SK-N-SH (cell line): Measurements from ENCODE around the gene KIF9. TPM values are rescaled to one million over a fixed set of nuclear protein-coding genes. Genes with fewer than 3 reads are reported as not detected.

Source experiments
- CTCF ChIA-PET: fragments of 300-600, 350-600 bp; formaldehyde crosslinking; extraction: SDS; loops from one replicate; lab custom pipeline; 2021; lab: Yijun Ruan, JAX
- POLR2A ChIA-PET: fragments of 350-600 bp; sonication (Branson Sonifier 250); formaldehyde crosslinking; extraction: SDS; loops from one replicate; lab custom pipeline; 2020; ENCODE audit warnings: antibody characterized with exemption, inconsistent platforms; lab: Yijun Ruan, JAX
- DNase-seq: peaks from one replicate; pipeline ENCODE4 v3.0.0; 2012
- H2AFZ ChIP-seq: fragments of 200-600 bp; sonication (generic); 2 replicates; pipeline ENCODE4 v1.8.1; 2016; ENCODE audit warnings: antibody characterized with exemption, mild to moderate bottlenecking, low read depth
- H3F3A ChIP-seq: fragments of 200-600 bp; sonication (generic); replicated peaks from 2 replicates; pipeline ENCODE3; 2016; ENCODE audit warnings: antibody characterized with exemption, mild to moderate bottlenecking; ENCODE audit not compliant: insufficient read depth
- H3K27ac ChIP-seq, 2 experiments: fragments of 200-500 bp in 1 of 2; fragments of 200-600 bp in 1 of 2; sonication (Bioruptor generic) in 1 of 2; sonication (generic), shearing (Covaris generic) in 1 of 2; 2 replicates each; pipeline versions ENCODE4 v1.5.1 to v1.6.1; 2014 to 2016; ENCODE audit warnings: low read depth in 2 of 2, inconsistent platforms in 1 of 2, low read length in 1 of 2, mild to moderate bottlenecking in 1 of 2, mixed read lengths in 1 of 2
- H3K27me3 ChIP-seq: fragments of 200-600 bp; sonication (generic), shearing (Covaris generic); 2 replicates; pipeline ENCODE4 v1.6.1; 2016; ENCODE audit warnings: mixed run types; ENCODE audit not compliant: insufficient read depth
- H3K36me3 ChIP-seq, 2 experiments: fragments of 200-500 bp in 1 of 2; fragments of 200-600 bp in 1 of 2; sonication (Bioruptor generic) in 1 of 2; sonication (generic) in 1 of 2; replicated peaks in 1 of 2; 2 replicates each; pipeline versions ENCODE3 to v1.5.1; 2014 to 2016; ENCODE audit warnings: low read length in 1 of 2, mild to moderate bottlenecking in 1 of 2; ENCODE audit not compliant: insufficient read depth in 2 of 2, control insufficient read depth in 1 of 2
- H3K4me1 ChIP-seq, 2 experiments: fragments of 200-500 bp in 1 of 2; fragments of 200-600 bp in 1 of 2; sonication (Bioruptor generic) in 1 of 2; sonication (generic), shearing (Covaris generic) in 1 of 2; 2 replicates each; pipeline versions ENCODE4 v1.5.1 to v1.6.1; 2014 to 2016; ENCODE audit warnings: low read depth in 1 of 2, low read length in 1 of 2, mixed run types in 1 of 2; ENCODE audit not compliant: insufficient read depth in 2 of 2, control insufficient read depth in 1 of 2
- H3K4me2 ChIP-seq: fragments of 200-600 bp; sonication (generic), shearing (Covaris generic); 2 replicates; pipeline ENCODE4 v1.6.1; 2017; ENCODE audit warnings: mixed run types
- H3K4me3 ChIP-seq, 2 experiments: fragments of 200-500 bp in 1 of 2; fragments of 200-600 bp in 1 of 2; sonication (Bioruptor generic) in 1 of 2; sonication (generic), shearing (Covaris generic) in 1 of 2; 2 replicates each; pipeline versions ENCODE4 v1.5.1 to v1.8.1; 2014 to 2016; ENCODE audit warnings: low read depth in 2 of 2, inconsistent platforms in 1 of 2, low read length in 1 of 2, mild to moderate bottlenecking in 1 of 2, mixed read lengths in 1 of 2, moderate library complexity in 1 of 2
- H3K79me2 ChIP-seq: fragments of 200-600 bp; sonication (generic); 2 replicates; pipeline ENCODE4 v1.8.1; 2017; ENCODE audit warnings: mild to moderate bottlenecking; ENCODE audit not compliant: insufficient read depth
- H3K9ac ChIP-seq: fragments of 200-600 bp; sonication (generic); 2 replicates; pipeline ENCODE4 v1.6.1; 2017; ENCODE audit warnings: mixed run types
- H3K9me2 ChIP-seq: fragments of 200-600 bp; sonication (generic); 2 replicates; pipeline ENCODE4 v1.6.1; 2017; ENCODE audit warnings: mixed run types
- H3K9me3 ChIP-seq: fragments of 200-600 bp; sonication (generic); 2 replicates; pipeline ENCODE4 v1.6.1; 2017; ENCODE audit warnings: mixed run types, mild to moderate bottlenecking, moderate library complexity
- H4K20me1 ChIP-seq: fragments of 200-600 bp; sonication (generic); 2 replicates; pipeline ENCODE4 v1.6.1; 2017; ENCODE audit warnings: mild to moderate bottlenecking, mixed run types; ENCODE audit not compliant: insufficient read depth
- CTCF ChIP-seq: fragments of 200-600 bp; sonication (generic); IDR thresholded peaks from 2 replicates; pipeline ENCODE4 v1.6.1; 2017; ENCODE audit warnings: antibody characterized with exemption, mild to moderate bottlenecking, moderate library complexity
- ELF1 ChIP-seq: IDR thresholded peaks from 2 replicates; pipeline ENCODE4 v1.4.0; 2012
- EZH2phosphoT487 ChIP-seq: fragments of 200-600 bp; sonication (generic); IDR thresholded peaks from 2 replicates; pipeline ENCODE4 v1.6.1; 2017; ENCODE audit warnings: low read depth, mixed run types, mild to moderate bottlenecking, antibody characterized with exemption, moderate library complexity, borderline replicate concordance
- FOXM1 ChIP-seq: IDR thresholded peaks from 2 replicates; pipeline ENCODE4 v1.4.0; 2012; ENCODE audit warnings: low read depth, mild to moderate bottlenecking
- GABPA ChIP-seq: IDR thresholded peaks from 2 replicates; pipeline ENCODE4 v1.4.0; 2012; ENCODE audit warnings: low read depth, mild to moderate bottlenecking
- IRF3 ChIP-seq: fragments of 150-350 bp; IDR thresholded peaks from 2 replicates; pipeline ENCODE4 v1.6.1; 2016; ENCODE audit warnings: mild to moderate bottlenecking, low read depth, low read length
- MAX ChIP-seq: IDR thresholded peaks from 2 replicates; pipeline ENCODE4 v1.4.0; 2012; ENCODE audit warnings: low read depth
- NFIC ChIP-seq: IDR thresholded peaks from 2 replicates; pipeline ENCODE4 v1.4.0; 2012; ENCODE audit warnings: borderline replicate concordance
- NRF1 ChIP-seq: IDR thresholded peaks from 2 replicates; pipeline ENCODE4 v1.6.1; 2012; ENCODE audit warnings: low read depth, mild to moderate bottlenecking, low read length
- PBX3 ChIP-seq: IDR thresholded peaks from 2 replicates; pipeline ENCODE4; 2012
- RAD21 ChIP-seq: IDR thresholded peaks from 2 replicates; pipeline ENCODE4 v1.6.1; 2012; ENCODE audit warnings: mild to moderate bottlenecking, low read length
- RXRA ChIP-seq: IDR thresholded peaks from 2 replicates; pipeline ENCODE4 v1.4.0; 2012; ENCODE audit warnings: low read depth, mild to moderate bottlenecking, borderline replicate concordance
- SIN3A ChIP-seq: IDR thresholded peaks from 2 replicates; pipeline ENCODE4 v1.6.1; 2012; ENCODE audit warnings: low read depth, mild to moderate bottlenecking, low read length, moderate library complexity, borderline replicate concordance
- SMC3 ChIP-seq: IDR thresholded peaks from 2 replicates; pipeline ENCODE4 v1.6.1; 2012; ENCODE audit warnings: low read depth, low read length, improper control_type of control experiment
- TEAD4 ChIP-seq: IDR thresholded peaks from 2 replicates; pipeline ENCODE4 v1.4.0; 2012; ENCODE audit warnings: mild to moderate bottlenecking, borderline replicate concordance; ENCODE audit not compliant: insufficient read depth
- USF2 ChIP-seq: fragments of 150-350 bp; IDR thresholded peaks from 2 replicates; pipeline ENCODE4 v1.6.1; 2017; ENCODE audit warnings: antibody characterized with exemption, low read length, low read depth, borderline replicate concordance
- YY1 ChIP-seq: IDR thresholded peaks from 2 replicates; pipeline ENCODE4 v1.4.0; 2012; ENCODE audit warnings: low read depth, mild to moderate bottlenecking
- ZBTB33 ChIP-seq: IDR thresholded peaks from 2 replicates; pipeline ENCODE4 v1.4.0; 2012; ENCODE audit warnings: low read depth, borderline replicate concordance
- WGBS: methylation state at CpG from one replicate; pipeline ENCODE4 v1.1.6; 2017; ENCODE audit warnings: low lambda C conversion rate; 5-methylcytosine and 5-hydroxymethylcytosine counted together
- polyA plus RNA-seq, 3 experiments: library from polyadenylated mRNA; depleted of rRNA; stranded (reverse); fragments of >200 nt; gene quantifications; 2 replicates each; pipeline ENCODE4 v1.2.3, GENCODE V29; 2012

KIF9 gene
- polyA plus RNA-seq, 1 of the 3 experiments (the other 2 are of a cell fraction) = 31.8 TPM

- Histone ChIP-seq H3K4me1 (no peaks in the 10 kb centered on the region), H3F3A (no peaks in the 10 kb centered on the region), H3K9me3 (no peaks in the 10 kb centered on the region), H3K27ac (no peak overlapping the region), H4K20me1 (no peaks in the 10 kb centered on the region), H3K4me2 (no peak overlapping the region), H3K4me3 (no peak overlapping the region), H3K9me2 (no peaks in the 10 kb centered on the region), H2AFZ (no peak overlapping the region), H3K36me3 (no peaks in the 10 kb centered on the region), H3K27me3 (no peaks in the 10 kb centered on the region), H3K9ac (no peak overlapping the region), H3K79me2 (no peaks in the 10 kb centered on the region)
- 87% methylated on average over 2 of the region's 2 CpGs for WGBS
- DNase-seq = no peak
- ChIA-PET CTCF (no interaction called here), POLR2A (no interaction called here)
- TF ChIP-seq MAX = no peak
- TF ChIP-seq SMC3 = no peak
- no peak for TF ChIP-seq RAD21
- no peak for TF ChIP-seq FOXM1
- TF ChIP-seq NRF1 = no peak
- no peak for TF ChIP-seq SIN3A
- no peak for TF ChIP-seq EZH2phosphoT487
Measured at GRCh38 chr3:47194994-47195393, 87.6 kb downstream of the KIF9 start.

GRCh38 chr3:47193871-47194859 is 88.4 kb downstream of the KIF9 start:
- Histone ChIP-seq H3F3A (no peaks in the 10 kb centered on the region), H3K27me3 (no peaks in the 10 kb centered on the region), H3K4me1 (no peaks in the 10 kb centered on the region), H4K20me1 (no peaks in the 10 kb centered on the region), H2AFZ (no peak overlapping the region), H3K4me2 (no peak overlapping the region), H3K79me2 (no peaks in the 10 kb centered on the region), H3K4me3 (no peak overlapping the region), H3K27ac (no peak overlapping the region), H3K9ac (no peak overlapping the region), H3K9me2 (no peaks in the 10 kb centered on the region), H3K9me3 (no peaks in the 10 kb centered on the region), H3K36me3 (no peaks in the 10 kb centered on the region)
- WGBS = 93% methylated on average over 4 of the region's 4 CpGs
- DNase-seq = no peak
- TF ChIP-seq ELF1 = no peak
- TF ChIP-seq GABPA = no peak
- TF ChIP-seq TEAD4 = no peak
- TF ChIP-seq ZBTB33 = no peak
- no peak for TF ChIP-seq YY1
- no peak for TF ChIP-seq IRF3
- no peak for TF ChIP-seq USF2
- no peak for TF ChIP-seq CTCF
- no peak for TF ChIP-seq NFIC
- TF ChIP-seq EZH2phosphoT487 = no peak
- TF ChIP-seq RAD21 = no peak
- TF ChIP-seq PBX3 = no peak
- TF ChIP-seq RXRA = no peak
- POLR2A ChIA-PET = no interaction called here
- CTCF ChIA-PET = no interaction called here
